Medulla oblongata (tissue), 1 donor: ENCODE measurements around the gene TMEM141.
"Not testable (repeated sequence)": the region's sequence is repeated elsewhere in the genome, so short reads cannot be mapped to it uniquely, and the experiment has no call there.

Experiments used
- DNase-seq: peaks from one replicate; pipeline ENCODE4 v3.0.0-alpha.2; 2015; ENCODE audit errors: extremely low spot score

TMEM141 gene

GRCh38 chr9:136794281-136794999 is 3.3 kb downstream of the TMEM141 start:
- DNase-seq: no peak

- DNase-seq: no peak
These were observed 3.8 kb downstream of the TMEM141 start for GRCh38 chr9:136795000-136795348.

GRCh38 chr9:136796238-136796774 is 5.2 kb downstream of the TMEM141 start, which contains the start of gene CCDC183:
Gene CCDC183 (plus strand): TSS chr9:136796338. CDS start chr9:136796398, 60 bp downstream.
- DNase-seq: no peak

GRCh38 chr9:136796775-136797347 is 5.7 kb downstream of the TMEM141 start:
- not testable (repeated sequence) for DNase-seq

- DNase-seq: no peak
These were observed 7.5 kb downstream of the TMEM141 start for GRCh38 chr9:136798708-136799078.

- no peak for DNase-seq
These were observed 8.1 kb downstream of the TMEM141 start for GRCh38 chr9:136799079-136799853.

GRCh38 chr9:136799854-136800657 is 8.9 kb downstream of the TMEM141 start:
- peak; percentile 53 for DNase-seq

GRCh38 chr9:136802321-136802720 is 11.2 kb downstream of the TMEM141 start:
- DNase-seq: no peak

- not testable (repeated sequence) for DNase-seq
These were observed 11.9 kb downstream of the TMEM141 start for GRCh38 chr9:136803009-136803550.

GRCh38 chr9:136803551-136804508 is 12.7 kb downstream of the TMEM141 start:
- no peak for DNase-seq

- DNase-seq: no peak
These were observed 13.5 kb downstream of the TMEM141 start for GRCh38 chr9:136804509-136805206.

GRCh38 chr9:136805207-136805740 is 14.1 kb downstream of the TMEM141 start:
- DNase-seq: no peak

GRCh38 chr9:136806067-136806466 is 14.9 kb downstream of the TMEM141 start:
- DNase-seq: no peak

GRCh38 chr9:136806631-136807201 is 15.6 kb downstream of the TMEM141 start:
- DNase-seq: no peak

- peak; percentile 59 for DNase-seq
These were observed 16.3 kb downstream of the TMEM141 start, which contains the start of gene RABL6 for GRCh38 chr9:136807281-136808074. Gene RABL6 (plus strand): TSS chr9:136807948. CDS start chr9:136808197, 249 bp downstream.

- peak; percentile 35 for DNase-seq
These were observed 17.1 kb downstream of the TMEM141 start for GRCh38 chr9:136808075-136808805.

- no peak for DNase-seq
These were observed 17.6 kb downstream of the TMEM141 start for GRCh38 chr9:136808806-136809158.
